BLaER1 (cell line): ENCODE measurements around the gene RYR3.

Source experiments
- H3K27ac ChIP-seq: shearing (Covaris generic); formaldehyde crosslinking; 2 replicates; pipeline ENCODE4 v1.8.1; 2022
- H3K27me3 ChIP-seq: shearing (Covaris generic); formaldehyde crosslinking; 2 replicates; pipeline ENCODE4 v1.8.1; 2022
- H3K36me3 ChIP-seq: shearing (Covaris generic); formaldehyde crosslinking; 2 replicates; pipeline ENCODE4 v1.8.1; 2022
- H3K4me1 ChIP-seq: shearing (Covaris generic); formaldehyde crosslinking; 2 replicates; pipeline ENCODE4 v1.8.1; 2022
- H3K4me2 ChIP-seq: shearing (Covaris generic); formaldehyde crosslinking; 2 replicates; pipeline ENCODE4 v1.8.1; 2022
- H3K4me3 ChIP-seq: shearing (Covaris generic); formaldehyde crosslinking; 2 replicates; pipeline ENCODE4 v1.8.1; 2022
- H3K9ac ChIP-seq: shearing (Covaris generic); formaldehyde crosslinking; 2 replicates; pipeline ENCODE4 v1.8.1; 2022
- H3K9me3 ChIP-seq: shearing (Covaris generic); formaldehyde crosslinking; 2 replicates; pipeline ENCODE4 v1.8.1; 2022
- H4K20me1 ChIP-seq: shearing (Covaris generic); formaldehyde crosslinking; 2 replicates; pipeline ENCODE4 v1.8.1; 2022
- Cebpa-rat ChIP-seq: shearing (Covaris generic); IDR thresholded peaks from 2 replicates; pipeline ENCODE4 v1.8.1; 2022

RYR3 gene

DNA sequence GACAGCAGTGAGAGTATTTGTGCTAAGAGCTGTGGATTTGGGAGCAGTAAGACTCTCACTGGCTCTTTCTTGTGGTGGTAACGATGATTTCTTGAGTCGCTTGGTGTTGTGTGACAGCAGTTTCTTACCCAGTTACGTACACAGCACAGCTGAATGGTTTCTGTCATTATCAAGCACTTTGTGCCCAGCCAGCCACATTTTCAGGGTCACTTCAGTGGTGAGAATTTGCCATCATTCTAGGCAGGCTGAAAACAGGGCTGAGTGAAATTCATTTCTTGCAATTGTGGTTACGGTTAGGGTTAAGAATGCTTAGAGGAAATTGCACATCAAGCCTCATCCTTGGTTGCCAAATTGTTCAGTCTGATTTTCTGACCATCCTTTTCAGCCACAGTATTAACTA, 130.1 kb downstream of the RYR3 start:
- TF ChIP-seq Cebpa-rat, result no peak
- H3K9ac ChIP-seq, result no peak overlapping the region
- H3K27me3 ChIP-seq, result no peaks in the 10 kb centered on the region
- H3K27ac ChIP-seq, result no peak overlapping the region
- H4K20me1 ChIP-seq, result no peaks in the 10 kb centered on the region
- no peaks in the 10 kb centered on the region for H3K36me3 ChIP-seq
- H3K4me1 ChIP-seq, result no peaks in the 10 kb centered on the region
- H3K4me3 ChIP-seq, result no peak overlapping the region
- H3K4me2 ChIP-seq, result no peak overlapping the region
- no peaks in the 10 kb centered on the region for H3K9me3 ChIP-seq

DNA sequence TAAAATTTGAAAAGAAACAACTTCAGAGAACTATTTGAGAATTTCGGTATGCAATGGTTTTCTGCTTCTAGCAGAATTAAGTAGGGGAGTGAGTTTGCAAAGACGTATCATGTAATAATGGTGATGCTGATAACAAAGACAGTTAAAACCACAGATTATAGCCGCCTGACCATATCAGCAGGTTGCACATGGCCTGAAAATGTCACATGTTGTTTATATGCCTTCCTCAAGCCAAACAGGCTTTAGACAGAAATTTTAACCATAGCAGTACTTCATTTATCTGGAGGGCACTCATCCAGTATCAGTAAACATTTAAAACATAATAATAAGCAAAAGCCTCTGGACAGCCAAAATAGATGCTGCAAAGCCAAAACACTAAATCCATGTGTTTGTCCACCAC, 131.7 kb downstream of the RYR3 start:
- H3K27me3 ChIP-seq, result no peaks in the 10 kb centered on the region
- no peaks in the 10 kb centered on the region for H3K4me1 ChIP-seq
- H3K4me2 ChIP-seq, result no peak overlapping the region

DNA sequence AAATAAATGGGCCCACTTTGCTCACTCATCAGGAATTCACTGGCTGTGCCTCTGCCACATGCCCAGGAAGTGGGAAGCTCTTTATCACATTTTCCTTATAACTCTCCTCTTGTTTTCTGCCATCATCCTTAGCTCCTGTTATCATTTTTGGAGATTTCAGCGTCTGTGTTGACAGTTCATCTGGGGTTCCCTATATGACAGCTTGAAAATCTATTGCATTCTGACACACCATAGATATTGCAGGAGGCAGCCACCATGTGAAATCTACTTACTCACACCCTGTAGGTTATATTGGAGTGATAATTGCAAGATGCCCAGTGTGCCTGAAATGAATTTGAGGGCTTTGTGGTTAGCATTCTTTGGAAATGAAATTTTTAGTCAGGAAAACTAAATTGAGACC, 132.9 kb downstream of the RYR3 start:
- Histone ChIP-seq H4K20me1 (no peaks in the 10 kb centered on the region), H3K9ac (no peak overlapping the region), H3K4me2 (no peak overlapping the region), H3K4me3 (no peak overlapping the region), H3K4me1 (no peaks in the 10 kb centered on the region), H3K36me3 (no peaks in the 10 kb centered on the region), H3K27me3 (no peaks in the 10 kb centered on the region), H3K9me3 (no peaks in the 10 kb centered on the region), H3K27ac (no peak overlapping the region)
- TF ChIP-seq Cebpa-rat, result no peak

More for the DNA sequence above, 131.7 kb downstream of the RYR3 start:
- Histone ChIP-seq H3K9ac (no peak overlapping the region), H3K36me3 (no peaks in the 10 kb centered on the region), H3K4me3 (no peak overlapping the region), H4K20me1 (no peaks in the 10 kb centered on the region), H3K9me3 (no peaks in the 10 kb centered on the region), H3K27ac (no peak overlapping the region)
- no peak for TF ChIP-seq Cebpa-rat

DNA sequence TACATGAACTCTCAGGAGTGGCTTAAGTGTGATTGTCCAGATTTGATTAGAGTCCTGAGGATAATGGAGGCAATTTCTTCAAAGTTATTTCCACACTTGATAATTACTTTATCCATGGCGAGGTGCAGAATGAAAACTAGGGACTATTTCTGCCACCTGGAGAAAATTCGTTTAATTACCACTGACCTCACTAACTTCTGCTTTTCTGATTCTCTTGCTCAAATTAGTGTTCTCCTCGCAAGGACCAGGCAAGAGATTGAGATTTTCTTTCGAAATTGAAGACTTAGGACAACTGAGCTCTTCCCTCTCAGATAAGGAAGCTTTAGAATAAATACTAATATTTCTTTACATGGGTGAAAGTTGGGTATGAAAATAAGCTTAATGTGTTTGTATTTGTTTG, 135.2 kb downstream of the RYR3 start:
- Histone ChIP-seq H3K4me1 (no peaks in the 10 kb centered on the region), H4K20me1 (no peaks in the 10 kb centered on the region), H3K36me3 (no peaks in the 10 kb centered on the region), H3K27ac (no peak overlapping the region), H3K4me2 (no peak overlapping the region), H3K9me3 (no peaks in the 10 kb centered on the region), H3K27me3 (no peaks in the 10 kb centered on the region), H3K9ac (no peak overlapping the region), H3K4me3 (no peak overlapping the region)
- no peak for TF ChIP-seq Cebpa-rat

DNA sequence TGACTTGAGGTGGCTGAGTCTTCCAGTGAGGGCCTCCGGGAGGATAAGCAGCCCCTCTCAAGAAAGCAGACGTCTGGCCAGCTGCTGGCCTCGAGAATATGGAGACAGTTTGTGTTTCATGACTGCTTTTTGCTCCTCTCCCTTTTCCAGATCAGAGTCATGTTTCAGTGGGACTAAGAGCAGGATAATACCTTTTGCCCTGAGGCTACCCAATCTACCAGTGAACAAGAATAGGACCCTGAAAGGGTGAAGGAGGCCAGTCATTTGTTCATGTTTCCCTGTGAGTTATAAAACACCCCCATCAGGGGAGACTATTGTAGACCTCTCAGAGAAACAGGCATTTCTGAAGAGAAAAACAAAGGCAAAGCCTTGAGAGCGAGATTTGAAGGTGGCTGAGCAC, 137.4 kb downstream of the RYR3 start:
- H3K27me3 ChIP-seq, result no peaks in the 10 kb centered on the region
- no peak for TF ChIP-seq Cebpa-rat
- no peaks in the 10 kb centered on the region for H3K36me3 ChIP-seq
- H4K20me1 ChIP-seq, result no peaks in the 10 kb centered on the region
- no peak overlapping the region for H3K9ac ChIP-seq
- H3K4me1 ChIP-seq, result no peaks in the 10 kb centered on the region
- H3K4me3 ChIP-seq, result no peak overlapping the region
- no peak overlapping the region for H3K4me2 ChIP-seq
- no peak overlapping the region for H3K27ac ChIP-seq
- H3K9me3 ChIP-seq, result no peaks in the 10 kb centered on the region

DNA sequence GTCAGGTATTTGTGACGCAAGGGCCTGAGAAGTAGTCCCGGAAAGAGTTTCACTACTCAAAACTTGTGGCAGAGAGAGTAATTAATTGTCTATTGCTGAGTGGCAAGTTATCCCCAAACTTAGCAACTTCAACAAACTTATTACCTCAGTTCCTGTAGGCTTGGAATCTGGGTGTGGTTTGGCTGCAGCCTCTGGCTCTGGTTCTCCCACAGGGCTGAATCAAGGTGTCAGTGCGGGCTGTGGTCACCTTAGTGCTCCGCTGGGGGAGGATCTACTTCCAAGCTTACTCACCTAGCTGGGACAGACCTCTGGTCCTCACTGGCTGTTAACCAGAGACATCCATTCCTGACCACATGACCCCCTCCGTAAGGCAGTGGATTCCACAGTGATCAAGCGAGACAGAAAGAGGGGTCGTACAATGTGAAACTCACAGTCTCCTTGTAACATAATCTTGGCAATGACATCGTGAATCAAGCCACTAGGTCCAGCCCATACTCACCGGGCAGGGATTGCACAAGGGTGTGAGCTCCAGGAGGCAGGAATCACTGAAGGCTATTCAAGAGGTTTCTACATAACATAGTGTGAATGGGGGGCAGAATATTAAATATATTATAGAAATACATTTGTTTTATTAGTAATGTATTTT, 138.3 kb downstream of the RYR3 start:
- H3K4me1 ChIP-seq, result no peaks in the 10 kb centered on the region
- H3K36me3 ChIP-seq, result no peaks in the 10 kb centered on the region
- no peak overlapping the region for H3K27ac ChIP-seq
- no peaks in the 10 kb centered on the region for H3K9me3 ChIP-seq
- H3K9ac ChIP-seq, result no peak overlapping the region
- H3K4me3 ChIP-seq, result no peak overlapping the region
- H4K20me1 ChIP-seq, result no peaks in the 10 kb centered on the region
- H3K27me3 ChIP-seq, result no peaks in the 10 kb centered on the region
- H3K4me2 ChIP-seq, result no peak overlapping the region
- TF ChIP-seq Cebpa-rat, result no peak

DNA sequence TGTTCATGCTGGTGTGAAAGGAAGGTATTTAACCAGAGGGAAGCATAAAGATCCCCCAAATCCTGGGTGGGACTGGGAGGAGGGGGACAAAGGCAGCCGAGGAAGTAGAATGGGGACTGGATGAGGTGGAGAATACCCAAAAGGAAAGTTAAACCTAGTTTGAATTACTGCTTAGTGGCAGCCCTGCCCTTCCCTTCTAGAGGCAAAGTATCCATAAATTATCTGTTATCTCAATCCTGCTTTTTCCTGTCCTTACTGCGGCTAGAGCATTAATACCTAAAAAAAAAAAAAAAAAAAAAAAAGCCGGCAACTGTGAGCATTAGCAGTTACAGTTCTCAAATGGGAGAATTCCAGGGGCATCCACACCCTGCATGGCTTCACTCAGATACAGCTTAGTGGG, 139.0 kb downstream of the RYR3 start:
- Histone ChIP-seq H3K4me2 (no peak overlapping the region), H3K27ac (no peak overlapping the region), H3K9me3 (no peaks in the 10 kb centered on the region), H3K27me3 (no peaks in the 10 kb centered on the region), H4K20me1 (no peaks in the 10 kb centered on the region), H3K9ac (no peak overlapping the region), H3K4me3 (no peak overlapping the region), H3K36me3 (no peaks in the 10 kb centered on the region), H3K4me1 (no peaks in the 10 kb centered on the region)
- no peak for TF ChIP-seq Cebpa-rat

DNA sequence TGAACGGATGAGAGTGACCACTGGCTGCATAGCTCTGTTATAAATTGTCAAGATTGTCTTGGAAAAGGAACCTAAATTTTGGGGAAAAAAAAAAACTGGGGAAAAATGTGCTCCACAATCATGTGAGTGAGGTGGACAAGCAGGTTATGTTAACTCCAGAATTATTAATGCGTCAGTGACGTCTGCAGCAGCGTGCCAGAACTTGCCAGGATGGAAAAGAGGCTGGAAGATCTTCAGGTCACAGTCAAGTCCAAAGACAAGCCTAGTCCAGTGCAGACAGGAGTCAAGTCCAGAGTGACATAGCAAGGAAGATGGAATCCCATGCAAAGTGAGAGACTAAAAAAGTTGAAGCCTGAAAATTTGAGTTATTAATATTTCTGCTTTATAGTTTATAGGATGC, 140.6 kb downstream of the RYR3 start:
- Histone ChIP-seq H3K4me1 (no peaks in the 10 kb centered on the region), H4K20me1 (no peaks in the 10 kb centered on the region), H3K27me3 (no peaks in the 10 kb centered on the region), H3K4me3 (no peak overlapping the region), H3K9me3 (no peaks in the 10 kb centered on the region), H3K4me2 (no peak overlapping the region), H3K27ac (no peak overlapping the region), H3K9ac (no peak overlapping the region), H3K36me3 (no peaks in the 10 kb centered on the region)
- TF ChIP-seq Cebpa-rat, result no peak

DNA sequence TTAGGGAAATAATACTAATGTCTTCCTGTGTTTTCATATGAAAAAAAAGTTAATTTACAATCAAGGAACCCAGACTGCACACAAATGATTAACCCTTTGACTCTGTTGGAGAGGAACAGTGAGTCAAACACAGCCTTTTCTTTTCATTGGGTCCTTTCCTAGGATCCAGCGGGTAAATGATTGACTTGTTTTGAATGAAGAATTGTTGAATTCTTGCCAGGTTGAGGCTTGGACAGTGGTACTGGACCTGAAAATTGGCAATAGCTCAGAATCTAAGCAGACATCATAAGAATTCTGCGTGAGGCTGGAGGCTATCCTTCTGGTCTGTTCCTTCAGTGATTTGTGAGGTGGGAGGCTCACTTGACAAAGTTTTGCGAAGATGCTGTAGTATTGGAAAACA, 143.0 kb downstream of the RYR3 start:
- Histone ChIP-seq H3K9ac (no peak overlapping the region), H3K4me2 (no peak overlapping the region), H3K36me3 (no peaks in the 10 kb centered on the region), H3K4me1 (no peaks in the 10 kb centered on the region), H3K4me3 (no peak overlapping the region), H3K27ac (no peak overlapping the region), H3K27me3 (no peaks in the 10 kb centered on the region), H3K9me3 (no peaks in the 10 kb centered on the region), H4K20me1 (no peaks in the 10 kb centered on the region)
- no peak for TF ChIP-seq Cebpa-rat

DNA sequence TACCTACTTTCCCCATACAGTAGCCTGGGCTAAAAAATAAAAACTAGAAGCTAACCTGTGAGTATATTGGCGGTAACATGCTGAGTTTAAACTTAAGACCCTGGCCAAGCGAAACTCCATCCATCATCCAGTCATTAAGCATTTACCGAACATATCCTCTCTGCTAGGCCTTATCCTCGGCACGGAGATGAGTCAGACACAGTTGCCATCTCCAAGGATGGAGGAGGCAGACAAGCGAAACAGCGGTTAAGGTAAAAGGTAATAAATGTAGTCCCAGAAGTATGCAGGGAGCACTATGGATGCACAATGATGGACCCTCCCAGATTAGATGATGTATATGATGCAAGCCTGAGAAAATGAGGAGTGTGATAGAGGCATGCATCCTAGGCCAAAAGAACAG, 143.6 kb downstream of the RYR3 start:
- no peaks in the 10 kb centered on the region for H3K36me3 ChIP-seq
- no peak overlapping the region for H3K4me2 ChIP-seq
- H3K9me3 ChIP-seq, result no peaks in the 10 kb centered on the region
- H3K27ac ChIP-seq, result no peak overlapping the region
- TF ChIP-seq Cebpa-rat, result no peak
- H4K20me1 ChIP-seq, result no peaks in the 10 kb centered on the region
- no peaks in the 10 kb centered on the region for H3K27me3 ChIP-seq
- no peak overlapping the region for H3K9ac ChIP-seq
- H3K4me1 ChIP-seq, result no peaks in the 10 kb centered on the region
- no peak overlapping the region for H3K4me3 ChIP-seq

DNA sequence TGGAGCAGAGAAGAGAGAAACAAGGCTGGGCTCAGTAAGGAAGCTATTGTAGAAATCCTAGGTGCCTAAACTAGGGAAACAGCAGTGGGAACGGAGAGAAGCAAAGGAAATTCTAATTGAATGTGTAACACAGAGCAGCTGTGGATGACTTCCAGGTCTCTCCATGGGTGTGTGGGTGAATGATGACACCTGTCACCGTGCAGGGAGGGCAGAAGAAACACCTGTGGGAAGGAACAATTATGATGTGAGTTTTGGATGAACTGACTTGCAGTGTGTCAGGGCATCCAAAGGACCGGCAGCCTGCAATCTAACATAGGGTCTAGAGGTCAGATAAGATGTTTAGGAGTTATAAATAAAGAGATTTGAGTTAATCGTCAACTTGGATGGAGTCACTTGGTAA, 144.2 kb downstream of the RYR3 start:
- H3K9ac ChIP-seq, result no peak overlapping the region
- no peak overlapping the region for H3K4me3 ChIP-seq
- H3K4me1 ChIP-seq, result no peaks in the 10 kb centered on the region
- no peak for TF ChIP-seq Cebpa-rat
- H3K36me3 ChIP-seq, result no peaks in the 10 kb centered on the region
- H3K27me3 ChIP-seq, result no peaks in the 10 kb centered on the region
- no peaks in the 10 kb centered on the region for H3K9me3 ChIP-seq
- no peak overlapping the region for H3K27ac ChIP-seq
- no peak overlapping the region for H3K4me2 ChIP-seq
- H4K20me1 ChIP-seq, result no peaks in the 10 kb centered on the region
